NCI-H2081 treated with DMSO at 0.1 percent for 48 hours (cell line): Measurements from ENCODE around the gene SOWAHA.

Experiments used
- DNase-seq: peaks from one replicate; lab custom pipeline; 2025; lab: John Stamatoyannopoulos, UW

SOWAHA gene

GRCh38 chr5:132812781-132813598 lies at the start of gene SOWAHA:
Gene SOWAHA, plus strand, starts transcription at chr5:132813302. Its CDS starts 320 bp downstream, at chr5:132813622.
- no peak for DNase-seq

DNA sequence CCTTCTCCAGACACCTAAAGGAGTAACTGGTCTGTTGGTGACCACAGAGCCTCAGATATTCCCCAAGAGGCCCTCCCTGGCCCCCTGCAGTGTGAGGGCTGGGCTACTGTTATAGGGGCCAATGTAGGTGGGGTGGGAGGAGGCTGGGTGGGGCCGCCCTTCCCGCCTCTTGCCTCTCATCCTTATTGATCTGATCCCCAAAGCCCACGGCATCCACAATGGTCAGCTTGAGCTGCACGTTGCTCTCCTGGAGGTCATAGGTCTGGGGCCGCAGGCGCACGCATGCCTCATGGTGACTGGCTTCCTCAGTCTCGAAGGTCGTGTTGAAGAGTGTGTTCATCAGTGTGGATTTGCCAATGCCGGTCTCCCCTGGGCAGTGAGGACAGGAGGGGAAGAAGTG lies 49.1 kb upstream of the SOWAHA start:
- no peak for DNase-seq

- DNase-seq, result no peak
These were observed 48.3 kb upstream of the SOWAHA start for GRCh38 chr5:132764671-132765238.

- DNase-seq, result no peak
These were observed 47.6 kb upstream of the SOWAHA start for GRCh38 chr5:132765311-132766019.

DNA sequence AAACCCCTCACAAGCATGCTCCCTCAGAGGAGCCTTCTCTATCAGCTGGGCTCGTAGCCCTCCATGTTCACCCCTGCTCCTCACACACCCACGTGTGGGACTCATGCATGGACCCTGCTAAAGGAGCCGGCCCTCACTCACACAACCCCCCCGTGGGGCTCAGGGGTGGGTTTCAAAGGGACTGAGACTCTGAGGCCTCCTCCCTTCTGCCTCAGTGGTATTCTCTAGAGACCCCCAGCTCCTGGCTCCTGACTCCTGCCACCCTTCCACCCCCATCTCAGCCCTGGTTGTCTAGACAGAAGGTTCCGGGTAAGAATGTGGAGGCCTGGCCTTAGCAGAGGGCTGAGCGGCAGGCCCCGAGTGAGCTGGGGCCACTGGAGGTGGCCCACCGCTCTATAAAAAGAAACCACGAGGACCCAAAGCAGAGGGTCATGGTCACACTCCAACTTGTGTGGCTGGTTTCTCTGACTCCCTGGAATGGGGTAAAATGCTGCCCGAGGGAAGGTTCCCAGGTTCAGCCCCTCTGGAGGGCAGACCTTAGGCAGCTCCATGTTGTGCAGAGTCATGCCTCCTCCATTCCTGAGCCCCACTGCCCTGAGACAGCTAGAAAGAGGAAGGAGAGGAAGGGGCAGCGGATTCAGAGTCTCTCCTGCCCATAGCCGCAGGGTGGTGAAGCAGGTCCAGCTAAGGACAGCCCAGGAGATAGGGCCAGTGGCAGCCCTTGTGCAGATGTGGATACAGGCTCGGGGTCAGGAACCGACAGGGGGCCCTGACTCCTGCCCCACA lies 46.9 kb upstream of the SOWAHA start:
- no peak for DNase-seq

- no peak for DNase-seq
These were observed 46.4 kb upstream of the SOWAHA start for GRCh38 chr5:132766806-132767055.

DNA sequence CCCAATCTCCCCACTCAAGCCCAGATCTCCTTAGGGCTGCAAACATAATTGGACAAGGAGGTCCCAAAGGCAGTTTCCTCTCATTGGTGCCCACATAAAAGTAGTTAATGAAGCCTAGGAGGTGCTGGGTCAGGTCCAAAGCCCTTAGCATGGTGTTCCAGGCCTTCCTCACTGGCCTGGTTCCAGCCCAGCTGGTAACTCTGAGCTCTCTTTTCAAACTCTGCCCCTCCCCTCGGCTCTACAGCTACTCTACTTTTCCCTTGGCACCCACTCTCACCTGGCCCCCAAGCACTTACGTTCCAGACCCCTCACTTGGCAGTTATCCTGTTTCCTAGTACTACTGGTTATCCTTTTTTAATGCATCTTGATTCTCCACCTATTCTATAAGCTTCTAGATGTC lies 46.0 kb upstream of the SOWAHA start:
- no peak for DNase-seq

- no peak for DNase-seq
These were observed 44.6 kb upstream of the SOWAHA start for GRCh38 chr5:132768485-132768868.

DNA sequence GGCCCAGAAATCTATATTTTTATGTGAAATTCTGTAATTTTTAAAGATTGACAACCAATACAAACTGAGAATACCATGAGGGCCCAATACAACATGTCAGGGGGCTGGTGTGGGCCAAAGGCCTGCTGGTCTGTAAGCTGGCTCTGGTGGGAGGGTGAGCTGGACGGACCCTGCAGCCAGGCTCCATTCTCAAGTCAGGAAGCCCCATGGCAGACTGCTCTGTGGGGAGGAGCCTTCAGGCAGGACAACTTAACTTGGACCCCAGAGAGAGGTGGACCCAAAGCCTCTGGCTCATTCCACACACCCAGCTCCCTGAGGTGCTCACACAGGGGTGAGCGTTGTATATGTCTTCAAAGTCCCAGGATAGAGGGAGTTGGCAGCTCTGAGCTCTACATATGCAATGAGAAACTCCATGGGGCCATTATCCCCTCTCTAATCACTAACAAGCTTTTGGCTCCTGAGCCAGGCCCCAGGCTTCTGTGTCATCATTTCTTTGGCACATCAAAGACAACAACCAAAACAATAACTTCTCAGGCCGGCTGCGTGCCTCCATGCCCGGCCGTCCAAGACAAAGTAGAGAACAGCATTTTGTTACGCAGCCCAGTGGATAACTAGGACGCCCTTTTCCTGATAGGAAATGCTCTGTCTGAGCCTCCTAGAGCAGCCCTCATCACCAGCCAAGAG lies 42.5 kb upstream of the SOWAHA start:
- no peak for DNase-seq

GRCh38 chr5:132771503-132771998 lies 41.6 kb upstream of the SOWAHA start:
- no peak for DNase-seq

DNA sequence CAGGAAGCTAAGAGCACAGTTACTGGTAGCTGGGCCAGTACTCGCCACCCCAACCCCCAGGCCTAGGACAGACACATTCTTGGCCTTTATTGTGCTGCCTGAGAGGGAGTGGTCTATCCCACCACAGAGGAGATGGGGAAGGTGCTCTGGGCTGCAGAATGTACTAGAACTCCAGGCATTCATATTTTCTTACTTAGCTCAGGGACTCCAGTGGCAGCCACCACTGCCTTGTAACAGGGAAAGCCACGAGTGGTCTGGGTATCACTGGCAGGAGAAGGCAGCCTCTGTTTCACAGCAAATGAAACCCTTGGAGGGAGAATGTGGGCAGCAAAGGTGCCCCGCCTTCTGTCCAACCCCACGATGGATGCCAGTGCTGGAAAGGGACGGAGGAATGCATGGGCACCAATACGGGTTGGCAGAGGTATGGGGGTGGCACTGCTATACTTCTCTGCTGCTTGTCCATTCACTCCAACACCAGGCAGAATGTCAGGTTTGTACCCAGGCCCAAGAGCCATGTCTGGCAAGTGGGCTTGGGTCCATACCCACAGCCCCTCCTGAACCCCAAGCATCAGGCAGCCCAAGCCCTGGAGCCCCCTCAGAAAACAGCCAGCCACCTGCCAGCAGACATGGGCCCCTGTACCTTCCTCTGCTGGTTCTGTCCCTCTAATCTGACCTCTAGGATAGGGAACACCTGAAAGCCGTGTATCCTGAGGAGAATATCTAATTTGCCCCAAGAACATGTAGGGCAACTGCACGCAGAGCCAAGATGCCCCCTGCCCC lies 40.6 kb upstream of the SOWAHA start:
- no peak for DNase-seq

DNA sequence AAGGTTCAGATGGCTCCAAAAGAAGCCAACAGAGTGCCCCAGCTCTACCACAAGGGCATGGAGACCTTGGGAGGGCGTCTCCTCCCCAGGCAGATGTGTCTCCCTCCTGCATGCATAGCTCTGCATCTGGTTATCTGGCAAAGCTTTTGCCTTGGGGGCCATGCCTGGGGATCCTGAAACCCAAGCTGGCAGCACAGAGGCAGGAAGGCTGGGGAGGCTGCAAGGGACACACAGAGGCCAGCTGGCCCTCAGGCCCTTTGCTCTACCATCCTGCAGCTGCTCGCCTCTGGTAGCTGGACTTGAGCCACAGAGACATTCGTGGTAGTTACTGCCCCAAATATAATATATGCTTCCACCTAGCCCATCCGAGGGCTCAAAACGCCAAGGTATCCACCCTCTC lies 40.0 kb upstream of the SOWAHA start:
- DNase-seq, result no peak

GRCh38 chr5:132773601-132774355 lies 39.3 kb upstream of the SOWAHA start:
- no peak for DNase-seq

GRCh38 chr5:132774406-132774805 lies 38.7 kb upstream of the SOWAHA start:
- DNase-seq, result no peak

DNA sequence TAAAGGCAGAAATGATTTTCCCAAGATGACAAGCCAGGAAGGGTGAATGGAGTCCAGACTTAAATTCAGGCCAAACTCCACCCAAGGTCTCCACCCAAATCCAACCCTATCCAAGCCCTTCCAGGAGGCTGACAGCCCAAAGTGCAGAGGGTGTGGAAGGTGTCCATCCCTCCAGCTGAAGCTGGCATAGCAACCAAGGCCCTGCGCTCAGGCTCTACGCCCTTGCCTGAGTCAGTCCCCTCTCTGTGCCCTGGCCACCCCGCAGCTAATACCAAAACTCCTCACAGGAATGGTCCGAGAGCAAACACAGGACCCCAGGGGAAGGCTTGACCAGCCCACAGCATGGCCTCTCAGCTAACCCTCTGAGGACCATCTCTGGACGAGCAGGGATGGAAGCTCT lies 38.2 kb upstream of the SOWAHA start:
- DNase-seq, result no peak

DNA sequence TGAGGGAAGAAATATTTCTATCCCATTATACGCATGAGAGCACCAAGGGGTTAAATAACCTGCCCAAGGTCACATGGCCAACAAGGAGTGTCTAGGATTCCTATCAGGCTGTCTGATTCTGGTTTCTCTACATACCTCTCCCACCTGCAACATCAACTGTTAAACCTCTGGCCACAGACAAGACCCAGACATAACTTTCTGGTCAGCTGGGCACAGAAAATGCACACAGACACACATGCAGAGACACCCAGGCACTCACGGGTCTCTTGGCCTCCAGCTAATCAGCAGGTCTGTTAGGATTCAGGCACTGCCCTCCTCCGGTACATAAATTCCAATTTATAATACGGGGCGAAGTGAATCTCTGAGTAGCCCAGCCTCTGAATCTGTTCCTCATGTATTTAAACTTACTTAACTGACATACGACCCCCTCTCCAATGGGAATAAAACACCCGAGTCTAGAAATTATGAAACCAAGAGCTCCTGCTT lies 37.6 kb upstream of the SOWAHA start:
- DNase-seq, result no peak

- no peak for DNase-seq
These were observed 36.8 kb upstream of the SOWAHA start for GRCh38 chr5:132776131-132776937.

DNA sequence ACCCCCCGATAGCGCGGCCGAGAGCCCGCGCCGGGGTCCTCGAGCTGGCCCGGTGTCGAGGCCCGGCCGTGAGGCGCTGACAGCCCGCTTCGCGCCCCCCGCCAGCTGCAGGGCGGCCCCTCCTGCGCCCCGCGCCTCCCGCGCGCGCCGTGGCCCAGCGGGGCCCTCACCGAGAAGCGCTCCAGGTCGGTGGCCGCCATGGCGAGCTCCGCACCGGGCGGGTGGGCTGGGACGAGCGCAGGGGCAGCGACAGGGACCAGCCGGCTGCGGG lies 36.2 kb upstream of the SOWAHA start:
- no peak for DNase-seq

- no peak for DNase-seq
These were observed 35.7 kb upstream of the SOWAHA start, which contains the start of gene SEPTIN8 for GRCh38 chr5:132777209-132778069. Gene SEPTIN8, minus strand, starts transcription at chr5:132777239. Its CDS starts 102 bp downstream, at chr5:132777137.
